PC-9 (cell line): Measurements from ENCODE around the gene LIF. TPM values are rescaled to one million over a fixed set of nuclear protein-coding genes. Genes with fewer than 3 reads are reported as not detected.
A peak's percentile ranks its signal among the peaks of the same experiment; 100 is the strongest.

ENCODE experiments used
- BruUV-seq: library from RNA; stranded (reverse); fragments of 400-500 nt; replicated peaks from 2 replicates; lab custom pipeline; 2021; lab: Mats Ljungman, UMichigan
- CTCF ChIA-PET: fragments of 300-600 bp; sonication (Branson Sonifier 250); formaldehyde crosslinking; loops from one replicate; lab custom pipeline; 2022; ENCODE audit warnings: antibody characterized with exemption; lab: Charles Lee
- POLR2A ChIA-PET: fragments of 300-600 bp; sonication (Branson Sonifier 250); formaldehyde crosslinking; loops from one replicate; lab custom pipeline; 2022; ENCODE audit warnings: antibody characterized with exemption; ENCODE audit not compliant: unreplicated experiment; lab: Charles Lee
- DNase-seq, 2 experiments: peaks; one replicate each; pipeline versions ENCODE4 v3.0.0 to v3.0.0-alpha.2; 2015 to 2022; ENCODE audit warnings: mixed read lengths in 1 of 2
- H2AFZ ChIP-seq: fragments of 200-600 bp; sonication (generic); 2 replicates; pipeline ENCODE4 v1.8.1; 2017; ENCODE audit warnings: antibody characterized with exemption
- H3F3A ChIP-seq: fragments of 200-600 bp; sonication (generic); 2 replicates; pipeline ENCODE4 v1.8.1; 2017; ENCODE audit warnings: antibody characterized with exemption, mild to moderate bottlenecking, low read depth; ENCODE audit not compliant: insufficient read depth
- H3K27ac ChIP-seq: fragments of 200-600 bp; sonication (generic); 2 replicates; pipeline ENCODE4 v1.6.1; 2016; ENCODE audit warnings: mixed run types
- H3K27me3 ChIP-seq: fragments of 200-600 bp; sonication (generic); 2 replicates; pipeline ENCODE4 v1.6.1; 2016; ENCODE audit warnings: low read depth, mixed run types; ENCODE audit not compliant: insufficient read depth
- H3K36me3 ChIP-seq: fragments of 200-600 bp; sonication (generic); 2 replicates; pipeline ENCODE4 v1.6.1; 2016; ENCODE audit warnings: low read depth, mixed run types
- H3K4me1 ChIP-seq: fragments of 200-600 bp; sonication (generic); replicated peaks from 2 replicates; pipeline ENCODE4 v1.6.1; 2016; ENCODE audit warnings: mixed run types; ENCODE audit not compliant: insufficient read depth
- H3K4me2 ChIP-seq: fragments of 200-600 bp; sonication (generic); 2 replicates; pipeline ENCODE4 v1.6.1; 2017; ENCODE audit warnings: mixed run types
- H3K4me3 ChIP-seq: fragments of 200-600 bp; sonication (generic); 2 replicates; pipeline ENCODE4 v1.6.1; 2016; ENCODE audit warnings: mixed run types
- H3K79me2 ChIP-seq: fragments of 200-600 bp; sonication (generic); 2 replicates; pipeline ENCODE4 v1.6.1; 2017; ENCODE audit warnings: low read depth, mixed run types
- H3K9me2 ChIP-seq: fragments of 200-600 bp; sonication (generic); 2 replicates; pipeline ENCODE4 v1.8.1; 2017; ENCODE audit warnings: mild to moderate bottlenecking; ENCODE audit not compliant: insufficient read depth
- H3K9me3 ChIP-seq: fragments of 200-600 bp; sonication (generic); 2 replicates; pipeline ENCODE4 v1.8.1; 2016; ENCODE audit warnings: low read depth; ENCODE audit not compliant: insufficient read depth
- H4K20me1 ChIP-seq: fragments of 200-600 bp; sonication (generic); 2 replicates; pipeline ENCODE4 v1.8.1; 2017; ENCODE audit not compliant: insufficient read depth
- CTCF ChIP-seq: fragments of 200-600 bp; sonication (generic); conservative IDR thresholded peaks from 2 replicates; pipeline ENCODE4 v1.6.1; 2017; ENCODE audit warnings: mixed run types, antibody characterized with exemption, mild to moderate bottlenecking, moderate library complexity
- EZH2 ChIP-seq: fragments of 200-600 bp; sonication (generic); IDR thresholded peaks from 2 replicates; pipeline ENCODE4 v1.8.0; 2017; ENCODE audit warnings: antibody characterized with exemption, low read depth
- intact Hi-C: fragments of 100-400 bp; cut with micrococcal nuclease; formaldehyde crosslinking; loops from one replicate; pipeline ENCODE4 v1.10.0; 2022; ENCODE audit not compliant: unreplicated experiment
- total RNA-seq: library from RNA; stranded (reverse); gene quantifications from 2 replicates; pipeline ENCODE4 v1.2.3, GENCODE V29; 2021

Gene LIF
- total RNA-seq, 1 experiment from 2014 or later = 17.4 TPM

- Histone ChIP-seq H3K4me2 (no peak overlapping the region), H3K79me2 (no peaks in the 10 kb centered on the region), H3K27me3 (no peaks in the 10 kb centered on the region), H3K4me3 (no peak overlapping the region), H3K36me3 (no peaks in the 10 kb centered on the region), H3K27ac (peak overlapping the region; percentile 95), H2AFZ (no peak overlapping the region), H3K9me3 (no peaks in the 10 kb centered on the region), H3K4me1 (peaks cover 69% of the 10 kb centered on the region), H3F3A (peaks cover 55% of the 10 kb centered on the region), H4K20me1 (no peaks in the 10 kb centered on the region), H3K9me2 (no peaks in the 10 kb centered on the region)
- DNase-seq = no peak
- no TSS peak for BruUV-seq
- no peak for TF ChIP-seq EZH2
- TF ChIP-seq CTCF = no peak
- intact Hi-C loops = no loop called here
- ChIA-PET POLR2A (no interaction called here), CTCF (no interaction called here)
These were observed 13.0 kb downstream of the LIF start for GRCh38 chr22:30233582-30233981.

- BruUV-seq = no TSS peak
- Histone ChIP-seq H3K4me1 (peaks cover 69% of the 10 kb centered on the region), H3K36me3 (no peaks in the 10 kb centered on the region), H3K79me2 (no peaks in the 10 kb centered on the region), H3K9me2 (no peaks in the 10 kb centered on the region), H3F3A (peaks cover 59% of the 10 kb centered on the region), H2AFZ (no peak overlapping the region), H3K9me3 (no peaks in the 10 kb centered on the region), H3K27ac (no peak overlapping the region), H3K4me2 (no peak overlapping the region), H4K20me1 (no peaks in the 10 kb centered on the region), H3K27me3 (no peaks in the 10 kb centered on the region), H3K4me3 (no peak overlapping the region)
- CTCF ChIA-PET = no interaction called here
- intact Hi-C loops = no loop called here
- DNase-seq = no peak
- POLR2A ChIA-PET = no interaction called here
- TF ChIP-seq CTCF (no peak), EZH2 (no peak)
These were observed 13.8 kb downstream of the LIF start for GRCh38 chr22:30232716-30233218.

- no peak overlapping the region for H2AFZ ChIP-seq
- peaks cover 69% of the 10 kb centered on the region for H3K4me1 ChIP-seq
- H4K20me1 ChIP-seq = no peaks in the 10 kb centered on the region
- ChIA-PET CTCF (interaction anchor here (1.0 kb wide), 1 partner anchor 160 kb away, joined by 3 read pairs; no protein-coding TSS in a partner anchor), POLR2A (interaction anchor here (0.6 kb wide), 1 partner anchor 19 kb away, joined by 9 read pairs; no protein-coding TSS in a partner anchor)
- no peak overlapping the region for H3K4me2 ChIP-seq
- no peaks in the 10 kb centered on the region for H3K9me2 ChIP-seq
- H3F3A ChIP-seq = peaks cover 48% of the 10 kb centered on the region
- no peaks in the 10 kb centered on the region for H3K79me2 ChIP-seq
- BruUV-seq = no TSS peak
- no peaks in the 10 kb centered on the region for H3K9me3 ChIP-seq
- TF ChIP-seq CTCF (no peak), EZH2 (no peak)
- no peak overlapping the region for H3K27ac ChIP-seq
- no peak overlapping the region for H3K4me3 ChIP-seq
- H3K27me3 ChIP-seq = no peaks in the 10 kb centered on the region
- intact Hi-C loops = no loop called here
- no peaks in the 10 kb centered on the region for H3K36me3 ChIP-seq
- DNase-seq = no peak
These were observed 15.6 kb downstream of the LIF start for GRCh38 chr22:30230787-30231461.
